ENCODE data around the gene RPTOR.

RPTOR gene

DNA sequence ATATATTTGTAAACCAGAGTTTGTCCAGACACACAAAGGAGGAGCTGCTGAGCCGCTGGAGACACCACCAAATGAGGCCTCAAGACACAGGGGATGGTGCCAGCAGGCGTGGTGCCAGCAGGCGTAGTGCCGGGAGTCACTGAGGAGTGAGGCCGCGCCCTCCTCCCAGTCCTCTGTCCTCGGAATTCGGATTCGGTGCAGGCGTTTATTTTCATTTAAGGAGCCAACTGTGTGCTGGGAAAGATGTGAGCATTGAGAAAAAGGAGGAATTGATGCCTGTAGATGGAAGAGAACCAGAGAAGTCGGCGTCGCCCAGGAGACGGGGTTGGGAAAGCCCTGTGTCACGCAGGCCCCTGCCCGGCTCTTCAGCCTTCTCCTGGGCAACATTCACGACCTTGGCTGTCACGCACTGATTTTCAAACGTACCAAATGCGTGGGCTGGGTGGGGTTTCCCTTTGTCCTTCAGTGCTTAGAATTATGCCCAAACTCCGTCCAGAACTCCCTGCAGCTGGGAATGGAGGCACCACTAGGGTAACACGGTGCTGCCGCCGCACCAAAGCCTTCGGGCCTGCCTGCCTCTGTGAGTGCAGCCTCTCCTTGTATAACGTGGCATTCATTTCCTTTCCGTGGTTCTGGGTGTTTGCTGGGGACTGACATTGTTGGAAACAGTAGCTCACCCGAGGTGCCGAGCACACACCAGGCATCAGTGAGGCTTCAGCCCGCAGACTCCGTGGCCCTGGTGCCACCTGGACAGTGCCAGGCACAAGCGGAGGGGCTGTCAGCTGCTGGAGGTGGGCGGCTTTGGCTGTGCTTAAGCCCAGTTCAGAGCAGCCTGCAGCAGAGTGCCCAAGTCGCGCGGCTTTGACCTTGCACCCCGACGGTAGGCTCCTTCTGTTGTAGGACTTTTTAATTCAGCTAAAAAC is 398.0 kb downstream of the RPTOR start:
- no peak for DNase-seq

DNA sequence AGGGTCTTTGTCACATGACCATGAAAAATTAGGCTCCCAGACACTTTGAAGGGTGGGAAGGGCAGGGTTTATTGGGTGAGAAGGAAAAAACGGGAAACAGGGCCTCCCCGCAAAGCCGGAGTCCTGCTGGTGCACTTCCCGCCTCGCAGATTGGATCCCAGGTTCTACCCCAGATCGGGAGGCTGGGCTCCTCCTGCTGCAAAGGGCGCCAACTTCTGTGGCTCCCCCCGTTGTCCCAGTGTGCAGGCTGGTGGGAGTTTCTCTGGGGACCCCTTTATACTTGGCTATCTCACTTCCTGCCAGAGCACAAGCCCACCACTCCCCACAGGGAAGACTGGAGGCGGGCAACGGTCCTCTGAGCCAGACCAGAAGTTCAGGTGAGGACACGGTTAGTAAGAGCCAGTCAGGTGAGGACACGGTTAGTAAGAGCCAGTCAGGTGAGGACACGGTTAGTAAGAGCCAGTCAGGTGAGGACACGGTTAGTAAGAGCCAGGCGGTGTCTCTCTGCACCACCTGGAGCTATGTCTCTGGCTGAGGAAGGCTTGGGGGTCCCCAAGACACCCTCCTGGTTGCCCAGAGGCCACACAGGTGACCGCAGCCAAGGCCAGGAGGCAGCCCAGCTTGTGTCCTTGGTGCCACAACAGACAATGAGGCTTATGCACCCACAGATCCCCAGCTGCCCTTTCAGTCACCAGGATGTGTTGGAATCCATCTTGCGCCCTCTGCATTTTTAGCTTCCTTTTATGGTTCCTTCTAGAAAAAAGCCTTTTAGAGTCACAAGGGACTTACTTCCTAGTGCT is 398.9 kb downstream of the RPTOR start:
- no peak for DNase-seq

DNA sequence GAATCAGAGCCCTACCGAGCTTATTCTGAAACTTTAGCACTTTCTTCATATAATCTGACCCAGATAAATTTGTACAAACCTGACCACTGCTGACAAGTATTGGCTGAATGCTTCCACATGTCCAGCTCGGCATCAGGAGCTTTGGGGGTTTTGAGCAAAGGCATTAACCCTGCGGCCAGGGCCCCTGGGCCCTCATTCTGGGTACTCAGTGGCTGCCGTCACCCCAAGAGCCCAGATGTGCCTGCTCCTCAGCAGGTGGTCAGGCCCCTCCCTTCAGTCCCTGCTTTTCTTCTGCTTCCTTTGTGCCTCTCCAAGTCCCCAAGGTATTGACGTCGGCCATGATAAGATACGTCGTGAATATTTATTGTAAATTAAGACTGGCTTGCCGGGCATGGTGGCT is 399.7 kb downstream of the RPTOR start:
- DNase-seq, result no peak

- DNase-seq, result no peak
These were observed 401.1 kb downstream of the RPTOR start for GRCh38 chr17:80945736-80946135.

DNA sequence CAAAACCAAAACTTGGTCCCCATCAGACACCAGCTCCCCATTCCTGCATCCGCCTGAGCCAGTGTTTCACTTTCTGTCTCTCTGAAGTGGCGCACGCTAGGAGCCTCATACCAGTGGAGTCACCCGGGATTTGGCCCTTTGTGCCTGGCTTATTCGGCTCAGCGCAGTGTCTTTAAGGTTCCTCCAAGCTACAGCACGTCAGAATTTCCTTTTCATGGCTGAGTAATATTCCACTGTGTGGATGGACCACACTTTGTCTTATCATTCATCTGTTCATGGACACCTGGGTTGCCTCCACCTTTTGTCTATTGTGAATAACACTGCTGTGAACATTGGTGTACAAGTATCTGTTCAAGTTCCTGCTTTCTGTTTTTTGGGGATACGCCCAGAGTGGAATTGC is 401.8 kb downstream of the RPTOR start:
- DNase-seq, result no peak

DNA sequence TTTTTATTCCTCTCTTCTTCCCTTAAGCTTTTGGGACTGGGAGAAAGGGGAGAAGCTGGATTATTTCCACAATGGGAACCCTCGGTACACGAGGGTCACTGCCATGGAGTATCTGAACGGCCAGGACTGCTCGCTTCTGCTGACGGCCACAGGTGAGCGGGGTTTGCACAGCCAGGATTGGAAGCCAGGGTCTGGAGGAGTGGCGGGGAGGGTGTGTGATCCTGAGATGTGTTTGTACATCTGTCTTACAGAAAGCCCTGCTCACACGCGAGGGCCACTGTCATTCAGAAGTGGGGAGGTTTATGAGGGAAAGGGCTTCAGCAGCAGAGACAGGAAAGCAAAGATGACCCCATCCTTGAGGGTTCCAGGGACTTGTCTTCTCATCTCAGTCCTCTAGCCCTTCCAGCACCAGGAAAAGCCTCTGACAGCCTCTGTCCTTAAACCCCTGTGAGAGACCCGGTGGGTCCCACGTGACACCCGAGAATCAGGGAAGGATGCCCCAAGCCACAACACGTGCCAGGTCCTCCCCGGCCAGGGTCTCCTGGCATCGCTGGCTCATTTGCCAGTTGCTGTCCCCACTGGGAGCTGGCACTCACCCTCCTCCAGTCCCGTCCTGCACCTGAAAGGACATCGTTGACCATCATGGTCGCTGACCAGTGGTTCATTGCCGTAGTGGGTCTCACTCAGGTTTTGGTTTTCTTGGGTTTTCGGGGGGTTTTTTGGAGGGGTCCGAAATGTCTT is 402.7 kb downstream of the RPTOR start:
- DNase-seq, result no peak

DNA sequence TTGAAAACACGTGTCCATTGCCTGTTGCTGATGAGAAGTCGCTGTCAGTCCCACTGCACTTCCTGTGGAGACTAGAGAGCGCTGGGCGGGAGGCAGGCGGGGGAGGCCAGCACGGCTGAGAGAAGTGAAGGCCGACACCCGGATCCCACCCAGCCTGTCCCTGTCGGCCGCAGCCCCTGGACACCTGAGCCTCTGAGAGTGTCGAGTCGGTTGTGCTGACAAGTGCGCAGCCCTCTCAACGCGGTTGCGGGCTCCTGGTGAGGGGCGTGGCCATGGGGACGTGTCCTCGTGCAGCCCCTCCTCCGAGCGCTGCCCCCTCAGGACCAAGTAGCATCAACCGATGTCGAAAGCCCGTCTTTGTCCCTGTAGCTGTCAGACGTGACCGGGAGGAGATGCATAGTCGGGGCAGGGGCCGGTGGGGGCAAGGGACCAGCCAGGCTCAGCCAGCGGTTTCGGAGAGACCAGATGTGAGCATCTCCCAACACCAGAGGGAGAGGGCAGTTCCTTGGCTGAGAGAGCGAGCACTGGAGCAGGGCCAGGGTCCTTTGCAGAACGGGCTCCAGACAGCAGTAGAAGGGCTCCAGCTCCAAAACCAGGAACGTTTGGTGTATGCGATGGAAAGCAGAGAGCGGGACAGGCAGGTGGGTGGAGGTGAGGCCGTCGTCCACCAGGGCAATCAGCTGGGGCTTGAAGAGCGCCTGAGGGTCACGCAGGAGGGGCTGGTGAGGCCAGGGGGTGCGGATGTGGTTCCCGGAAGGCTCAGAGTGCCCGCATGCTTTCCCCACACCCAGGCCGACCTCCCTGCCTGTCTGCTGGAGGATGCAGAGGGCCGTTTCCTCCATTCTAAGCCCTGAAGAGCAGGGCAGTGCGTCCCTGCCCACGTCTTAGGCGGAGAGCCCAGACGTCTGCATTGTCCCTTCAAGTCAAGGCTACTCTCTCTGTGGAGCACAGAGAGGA is 403.7 kb downstream of the RPTOR start:
- no peak for DNase-seq

GRCh38 chr17:80948976-80949450 is 404.4 kb downstream of the RPTOR start:
- no peak for DNase-seq

GRCh38 chr17:80949451-80950421 is 405.1 kb downstream of the RPTOR start:
- DNase-seq, result no peak

DNA sequence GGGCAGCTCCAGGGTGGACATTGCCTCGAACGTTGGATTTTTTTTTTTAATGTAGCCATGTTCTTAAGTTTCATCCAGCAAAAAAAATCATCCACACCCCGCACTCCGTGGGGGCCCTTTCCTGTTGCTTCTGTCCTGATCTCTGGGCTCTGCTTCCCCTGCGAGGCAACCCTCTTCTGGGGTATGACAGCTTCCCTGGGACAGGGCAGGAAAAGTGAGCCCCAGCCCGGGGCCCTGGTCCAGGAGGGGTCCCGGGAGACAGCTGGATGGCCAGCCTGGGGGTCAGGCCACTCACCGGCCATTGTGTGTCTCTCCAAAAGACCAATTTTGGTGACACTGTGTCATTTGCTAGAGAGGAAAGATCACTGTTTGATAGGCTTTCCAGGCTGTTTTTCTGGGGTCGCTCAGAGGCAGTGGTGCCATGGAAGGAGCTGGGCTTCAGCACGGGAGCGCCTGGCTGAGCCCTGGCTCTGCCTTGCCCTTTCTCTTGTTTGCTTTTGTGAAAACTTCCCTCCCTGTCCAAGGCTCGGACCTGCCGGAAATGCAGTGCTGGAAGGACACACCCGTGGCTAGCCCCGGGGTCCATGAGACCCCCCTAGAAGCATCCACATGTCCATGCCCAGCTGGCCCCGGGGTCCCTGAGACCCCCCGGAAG is 406.0 kb downstream of the RPTOR start:
- no peak for DNase-seq

- no peak for DNase-seq
These were observed 406.8 kb downstream of the RPTOR start for GRCh38 chr17:80951121-80952090.

DNA sequence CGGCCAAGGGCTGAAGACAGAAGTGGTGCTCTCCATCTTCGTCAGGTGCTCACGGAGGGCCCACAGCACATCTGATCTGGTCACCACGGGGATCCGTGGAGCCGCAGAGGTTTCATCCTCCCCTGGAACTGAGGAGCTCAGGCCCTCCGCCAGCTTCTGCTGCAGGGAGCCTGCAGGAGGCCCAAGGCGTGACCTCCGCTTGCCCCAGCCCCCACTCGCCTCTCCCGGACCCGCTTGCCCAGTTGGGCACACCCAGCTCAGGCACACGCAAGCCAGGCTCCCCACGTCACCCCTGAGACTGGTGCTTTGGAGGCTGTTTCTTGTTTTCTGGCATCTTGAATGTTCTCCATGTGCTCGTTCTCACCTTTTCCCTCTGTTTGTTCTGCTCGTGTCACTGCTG is 407.7 kb downstream of the RPTOR start:
- DNase-seq, result no peak

DNA sequence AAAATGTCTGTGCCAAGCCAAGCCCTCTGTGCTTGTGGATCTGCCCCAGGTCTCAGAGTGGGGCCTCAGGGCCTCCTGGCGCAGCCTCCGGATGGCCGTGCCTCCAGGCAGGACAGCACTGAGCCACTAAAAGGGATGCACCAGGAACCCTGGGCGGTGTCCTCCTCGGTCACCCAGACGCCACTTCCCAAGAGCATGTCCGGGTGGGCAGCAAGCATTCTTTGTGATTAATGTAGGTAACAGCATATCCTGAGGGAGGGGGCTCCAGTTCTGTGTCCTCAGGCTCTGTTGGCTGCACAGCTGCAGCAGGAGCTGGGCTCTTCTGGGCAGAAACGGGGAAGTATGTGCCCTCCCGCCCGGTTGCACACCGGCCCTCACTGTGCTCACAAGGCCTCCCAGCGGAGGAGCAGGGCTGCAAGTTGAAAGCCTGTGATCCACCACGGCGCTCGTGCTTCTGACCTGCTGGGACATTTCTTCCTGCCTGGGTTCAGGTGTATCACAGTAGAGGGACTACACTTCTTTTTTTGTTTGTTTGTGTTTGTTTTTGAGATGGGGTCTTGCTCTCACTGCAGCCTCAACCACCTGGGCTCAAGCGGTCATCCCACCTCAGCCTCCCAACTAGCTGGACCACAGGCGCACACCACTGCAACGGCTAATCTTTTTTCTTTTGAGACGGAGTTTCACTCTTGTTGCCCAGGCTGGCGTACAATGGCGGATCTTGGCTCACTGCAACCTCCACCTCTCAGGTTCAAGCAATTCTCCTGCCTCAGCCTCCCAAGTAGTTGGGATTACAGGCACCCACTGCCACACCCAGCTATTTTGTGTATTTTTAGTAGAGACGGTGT is 409.1 kb downstream of the RPTOR start:
- no peak for DNase-seq

DNA sequence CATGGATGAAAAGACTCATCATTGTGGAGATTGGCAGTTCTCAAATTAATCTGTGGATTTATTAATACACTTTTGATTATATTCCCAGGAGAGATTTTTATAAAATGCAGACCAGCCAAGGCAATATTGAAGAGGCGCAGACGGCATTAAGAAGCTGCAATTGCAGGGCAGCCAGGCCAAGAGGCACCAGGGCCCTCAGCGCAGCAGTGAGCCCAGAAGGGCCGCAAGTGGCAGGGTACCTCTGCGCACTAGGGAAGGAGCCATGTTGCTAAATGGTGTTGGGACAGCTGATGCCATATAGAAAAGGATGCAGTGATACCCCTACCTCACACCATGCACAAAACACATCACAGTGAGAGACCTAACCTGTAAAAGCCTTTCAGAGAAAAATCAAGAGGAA is 410.4 kb downstream of the RPTOR start:
- DNase-seq, result no peak

DNA sequence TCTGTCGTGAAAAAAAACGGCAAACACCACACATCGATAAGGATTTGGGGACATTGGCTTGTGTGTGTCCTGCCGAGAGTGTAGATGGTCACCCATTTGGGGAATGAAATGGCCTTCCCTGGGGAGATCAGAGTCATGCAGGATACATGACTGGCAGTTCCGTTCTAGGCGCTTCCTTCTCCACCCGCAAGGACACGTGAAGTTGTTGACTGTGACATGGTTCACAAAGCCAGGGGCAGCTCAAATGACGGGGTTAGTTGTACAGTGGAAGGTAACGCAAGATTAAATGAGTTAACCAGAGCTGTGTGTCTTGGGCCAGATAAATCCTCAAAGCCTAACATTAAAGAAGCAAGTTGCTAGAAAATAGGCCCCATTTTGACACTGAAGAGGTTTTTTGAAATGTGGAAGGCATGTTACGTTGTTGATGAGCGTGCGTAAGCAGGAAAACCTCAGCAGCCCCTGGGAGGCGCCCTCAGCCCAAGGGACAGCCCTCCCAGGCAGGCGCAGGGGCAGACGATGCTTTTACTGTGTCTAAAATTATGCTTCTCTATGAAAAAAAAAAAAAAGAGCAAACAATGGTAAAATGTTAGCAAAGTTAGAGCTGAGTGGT is 411.1 kb downstream of the RPTOR start:
- no peak for DNase-seq

DNA sequence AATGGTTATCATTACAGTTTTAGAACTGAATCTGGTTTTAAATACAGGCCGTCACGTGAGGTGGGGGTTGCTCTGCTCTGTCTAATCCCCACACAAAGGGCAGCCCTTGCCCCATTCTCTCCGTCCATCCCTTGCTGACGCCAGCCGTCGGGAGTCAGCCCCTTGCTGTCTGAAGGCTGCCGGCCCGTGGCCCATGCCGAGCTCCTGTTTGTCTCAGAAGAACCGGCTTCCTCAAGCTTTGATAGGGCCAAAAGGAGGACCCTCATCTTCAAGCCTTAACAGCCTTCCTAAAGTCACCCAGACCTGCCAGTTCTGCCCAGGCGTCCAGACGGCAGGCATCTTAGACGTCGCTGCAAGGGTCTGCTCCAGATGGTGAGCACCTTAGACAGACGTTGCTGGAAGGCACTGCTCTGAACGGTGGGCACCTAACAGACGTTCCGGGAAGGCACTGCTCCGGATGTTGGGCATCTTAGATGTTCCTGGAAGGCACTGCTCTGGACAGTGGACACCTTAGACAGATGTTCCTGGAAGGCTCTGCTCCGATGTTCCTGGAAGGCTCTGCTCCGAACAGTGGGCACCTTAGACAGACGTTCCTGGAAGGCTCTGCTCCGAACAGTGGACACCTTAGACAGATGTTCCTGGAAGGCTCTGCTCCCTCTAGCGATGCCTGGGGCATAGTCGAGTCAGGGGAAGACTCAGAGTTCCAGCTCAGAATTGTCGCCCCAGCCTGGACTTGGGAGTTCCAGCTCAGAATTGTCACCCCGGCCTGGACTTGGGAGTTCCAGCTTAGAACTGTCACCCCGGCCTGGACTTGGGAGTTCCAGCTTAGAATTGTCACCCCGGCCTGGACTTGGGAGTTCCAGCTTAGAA is 411.9 kb downstream of the RPTOR start:
- no peak for DNase-seq

Data from NCI-H226 (cell line).